HG03432 (cell line): ENCODE measurements around the gene TJP1.
"Not testable (repeated sequence)": the region's sequence is repeated elsewhere in the genome, so short reads cannot be mapped to it uniquely, and the experiment has no call there.

Source experiments
- ATAC-seq: cut with Tn5 transposase; IDR thresholded peaks from one replicate; pipeline ENCODE4 v1.9.1; 2021; ENCODE audit warnings: mild to moderate bottlenecking, moderate library complexity; ENCODE audit not compliant: unreplicated experiment

The TJP1 gene

DNA sequence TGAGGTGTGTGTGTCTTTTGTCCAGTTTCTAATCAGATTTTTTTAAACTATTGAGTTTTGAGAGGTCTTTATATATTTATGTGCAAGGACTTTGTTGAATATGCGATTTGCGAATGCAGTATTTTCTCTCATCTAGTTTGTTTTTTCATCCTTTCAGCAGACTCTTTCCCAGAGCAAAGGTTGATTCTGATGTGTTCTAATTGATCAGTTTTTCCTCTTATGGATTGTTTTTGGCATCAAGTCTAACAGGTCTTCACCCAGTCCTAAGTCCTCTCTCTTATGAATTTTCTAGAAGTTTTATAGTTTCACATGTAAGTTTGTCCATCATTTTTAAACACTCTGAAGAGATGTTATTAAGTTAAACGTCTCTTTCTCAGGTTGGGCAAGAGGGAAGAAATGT lies 17.8 kb upstream of the TJP1 start:
- no peak for ATAC-seq

GRCh38 chr15:29838352-29839010 lies 16.2 kb upstream of the TJP1 start:
- no peak for ATAC-seq

- ATAC-seq, result no peak
Measured at GRCh38 chr15:29835301-29835700, 13.0 kb upstream of the TJP1 start.

DNA sequence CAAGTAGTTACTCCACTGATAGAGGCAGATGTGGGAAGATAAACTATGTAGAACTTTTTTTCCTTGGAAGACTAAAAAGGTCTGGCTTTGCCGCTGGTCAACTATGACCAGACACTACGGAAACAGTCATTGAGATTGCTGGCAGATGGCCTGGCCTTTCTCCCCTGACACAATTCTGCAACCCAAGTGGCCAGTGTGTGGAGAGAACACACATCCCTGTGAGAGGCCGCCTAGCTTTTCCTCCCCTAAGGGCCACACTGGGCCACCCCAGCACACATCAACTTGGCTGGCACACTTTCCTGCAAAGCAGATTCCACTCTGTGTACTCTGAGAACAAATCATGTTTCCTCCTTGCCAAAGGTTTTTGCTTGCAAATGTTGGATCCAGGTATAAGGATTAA lies 10.4 kb upstream of the TJP1 start:
- ATAC-seq, result no peak

DNA sequence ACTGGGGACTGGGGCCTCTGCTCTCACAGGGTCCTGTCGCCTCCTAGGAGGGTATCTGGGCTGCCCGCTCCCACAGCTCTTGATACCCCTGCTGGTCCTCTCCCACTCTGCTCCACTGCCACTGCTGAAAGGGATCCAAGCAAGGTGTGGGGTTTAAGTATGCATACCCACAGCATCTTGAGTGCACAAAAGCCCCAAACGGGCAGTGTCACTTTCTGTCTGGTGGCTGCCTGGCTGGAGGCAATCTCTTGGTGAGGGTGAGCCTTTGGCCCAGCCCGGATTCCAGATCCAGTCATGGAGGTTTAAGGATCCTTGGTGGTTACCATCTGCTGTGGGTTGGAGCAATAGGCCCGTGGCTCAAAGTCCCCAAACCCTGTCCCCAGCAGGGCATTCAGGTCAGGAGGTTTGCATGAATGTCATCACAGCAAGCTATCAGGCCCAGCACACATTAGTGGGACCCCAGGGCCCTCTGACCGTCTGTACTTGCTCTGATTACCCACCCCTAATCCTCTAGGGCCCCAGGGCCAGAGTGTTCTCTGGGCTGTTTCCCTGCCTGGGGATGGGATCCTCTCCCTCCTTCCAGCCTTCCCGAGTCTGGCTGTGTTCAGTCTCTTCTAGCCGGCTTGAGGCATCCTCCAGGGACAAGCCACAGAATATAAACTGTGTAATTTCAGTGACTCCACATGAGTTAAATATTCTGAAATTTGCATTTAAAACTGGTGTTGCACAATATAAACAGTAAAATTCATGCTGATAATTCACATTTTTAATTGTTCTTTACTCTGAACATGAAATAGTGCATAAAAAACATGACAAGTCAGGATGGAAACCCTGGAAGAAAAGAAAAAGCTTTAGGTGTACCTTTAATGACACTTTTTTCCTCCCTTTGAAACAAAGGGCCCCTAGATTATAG lies 4.9 kb upstream of the TJP1 start:
- ATAC-seq, result no peak

- ATAC-seq, result peak; percentile 51
Measured at GRCh38 chr15:29825227-29825626, 3.0 kb upstream of the TJP1 start.

DNA sequence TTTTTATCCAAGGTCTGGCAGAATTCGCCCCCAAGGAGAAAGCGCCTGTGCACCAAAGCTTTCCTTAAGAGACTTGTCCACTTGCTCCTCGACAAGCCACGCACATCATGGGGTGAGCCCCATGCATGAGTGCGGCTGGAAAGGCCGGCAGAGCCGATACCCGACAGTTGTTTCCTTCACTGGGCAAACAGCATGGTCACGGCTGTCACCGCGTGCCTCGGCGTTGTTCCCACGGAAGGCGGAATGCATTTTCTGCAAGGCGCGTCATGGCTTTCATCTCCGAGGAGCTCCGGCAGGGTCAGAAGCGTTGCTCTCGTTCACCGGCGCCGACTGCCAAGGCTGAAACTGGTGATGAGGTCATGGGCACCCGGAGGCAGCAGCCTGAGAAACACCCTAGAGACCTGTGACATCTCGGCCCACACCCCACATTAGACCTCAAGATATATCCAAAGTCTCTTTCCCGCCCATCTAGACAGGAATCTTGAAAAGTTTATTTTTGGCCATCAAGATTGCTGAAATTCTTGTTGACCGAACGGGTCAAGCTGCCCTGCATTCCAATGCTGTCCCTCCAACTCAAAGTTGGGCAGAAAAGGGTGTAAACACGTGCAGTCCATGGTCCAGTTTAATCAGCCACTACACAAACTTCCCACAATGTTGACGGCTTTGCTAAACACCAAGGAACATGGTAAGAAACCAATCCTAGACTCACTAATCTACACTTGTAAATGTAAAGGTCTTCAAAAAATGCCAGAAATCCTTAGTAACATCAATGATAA lies 604 bp upstream of the TJP1 start:
- no peak for ATAC-seq

GRCh38 chr15:29821416-29822099 lies 710 bp downstream of the TJP1 start:
- peak; percentile 83 for ATAC-seq

DNA sequence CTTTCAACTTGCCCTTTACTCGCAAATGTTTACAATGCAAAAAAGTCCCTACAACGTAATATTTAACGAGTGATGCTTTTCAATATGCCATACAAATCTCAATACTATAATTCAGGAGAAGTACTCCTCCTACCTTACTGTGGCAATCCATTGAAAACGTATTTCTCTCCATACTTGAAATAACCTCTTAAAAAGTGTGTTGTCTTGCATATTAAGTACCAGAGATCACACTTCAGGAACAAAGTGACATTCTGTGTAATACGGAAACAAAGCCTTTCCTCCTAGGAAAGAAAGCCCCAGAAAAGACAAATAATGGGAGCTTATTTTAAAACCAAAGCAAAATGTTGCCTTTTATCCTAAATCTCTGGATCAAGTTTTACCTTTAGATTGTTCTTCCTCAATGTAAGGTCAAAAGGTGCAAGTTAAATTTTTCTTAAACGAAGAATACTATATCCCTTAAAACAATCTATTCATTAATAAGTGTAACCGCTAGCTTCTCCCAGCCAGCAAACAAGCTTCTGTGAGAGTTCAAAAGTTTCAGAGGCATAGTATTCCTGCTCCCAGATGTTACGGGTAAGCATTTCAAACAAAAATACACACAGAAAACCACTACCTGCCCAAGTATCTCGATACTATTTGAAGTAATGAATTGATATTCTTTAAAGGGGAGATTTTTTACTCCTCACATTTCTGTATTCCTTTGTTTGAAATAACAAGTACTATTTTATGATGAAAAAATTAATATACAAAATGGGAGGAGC lies 1.7 kb downstream of the TJP1 start:
- no peak for ATAC-seq

- ATAC-seq, result no peak
Measured at GRCh38 chr15:29819979-29820378, 2.3 kb downstream of the TJP1 start.

DNA sequence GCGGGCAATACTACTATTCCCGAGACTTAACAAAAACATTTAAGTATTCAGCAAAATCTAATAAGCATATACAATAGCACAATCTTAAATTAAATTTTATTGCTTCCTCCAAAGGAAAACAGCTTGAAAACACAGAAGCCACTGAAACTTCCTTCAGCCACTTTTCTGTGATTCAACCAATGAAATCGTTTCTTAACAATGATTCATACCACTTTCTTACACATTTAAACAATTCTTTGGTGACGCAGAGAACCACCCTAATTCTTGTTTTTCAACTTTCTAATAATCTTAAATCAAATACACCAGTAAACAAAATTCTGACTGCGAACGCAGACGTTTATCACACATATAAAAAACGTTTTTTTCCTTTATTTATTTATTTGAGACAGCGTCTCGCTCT lies 4.1 kb downstream of the TJP1 start:
- ATAC-seq, result no peak

- not testable (repeated sequence) for ATAC-seq
Measured at GRCh38 chr15:29817455-29817854, 4.8 kb downstream of the TJP1 start.

GRCh38 chr15:29815000-29815710 lies 7.1 kb downstream of the TJP1 start:
- ATAC-seq, result no peak

DNA sequence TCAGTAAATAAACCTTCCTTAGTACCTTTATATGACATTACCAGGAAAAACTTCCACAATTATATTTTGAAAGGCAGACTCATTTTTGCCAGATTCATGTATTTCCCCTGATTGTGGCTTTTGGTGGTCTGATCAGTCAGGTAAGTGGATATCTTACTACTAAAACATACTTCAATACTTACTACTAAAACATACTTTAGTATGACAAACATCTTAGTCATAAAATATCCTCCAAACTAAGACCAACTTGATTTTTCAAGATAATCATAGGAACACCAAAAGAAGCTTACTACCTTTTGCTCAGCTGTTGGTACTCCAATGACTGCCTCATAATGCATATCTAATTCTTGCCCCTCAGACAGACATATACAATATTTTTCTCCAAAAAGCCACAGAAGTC lies 9.3 kb downstream of the TJP1 start:
- no peak for ATAC-seq

DNA sequence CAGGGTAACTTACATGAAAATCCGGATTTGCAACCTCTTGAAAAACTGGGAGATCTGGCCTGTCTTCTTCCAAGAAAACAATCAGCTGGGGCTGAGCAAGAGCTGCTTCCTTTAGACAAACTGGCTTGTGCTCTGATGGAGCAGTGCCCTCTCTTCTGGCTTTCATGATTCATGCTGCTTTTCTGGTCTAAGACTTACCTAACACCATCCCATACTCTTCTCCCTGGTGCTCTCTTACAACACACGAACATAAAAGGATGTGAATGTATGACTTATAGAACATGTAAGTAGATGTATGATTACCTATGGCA lies 9.9 kb downstream of the TJP1 start:
- ATAC-seq, result no peak

DNA sequence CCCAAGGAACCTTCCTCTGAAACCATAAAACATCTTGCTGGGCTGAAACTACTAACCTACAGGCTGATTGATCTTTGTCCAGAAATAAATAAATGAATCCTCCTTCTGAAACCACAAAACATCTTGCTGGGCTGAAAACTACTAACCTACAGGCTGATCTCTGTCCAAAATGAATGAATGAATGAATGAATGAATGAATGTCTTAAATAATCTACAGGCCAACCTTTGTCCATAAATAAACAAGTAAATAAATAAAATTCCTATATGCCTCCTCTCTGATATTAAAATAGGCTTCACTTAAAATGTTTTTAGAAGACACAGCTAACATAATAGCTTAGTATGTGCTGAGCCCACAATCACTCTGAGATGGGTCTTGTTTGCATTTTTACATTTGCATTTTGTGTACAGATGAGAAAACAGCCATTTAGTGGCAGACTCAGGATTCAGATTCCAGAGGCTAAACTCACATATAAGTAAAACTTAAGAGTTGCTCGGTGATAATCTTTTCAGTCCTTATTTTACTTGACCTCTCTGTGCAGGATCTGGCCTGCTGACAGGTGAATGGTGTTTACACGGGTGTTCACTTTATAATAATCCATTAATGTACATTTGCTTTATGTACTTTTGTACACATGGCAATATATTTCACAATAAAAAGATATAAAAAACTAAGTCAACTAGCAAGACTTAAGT lies 10.4 kb downstream of the TJP1 start:
- ATAC-seq, result no peak

DNA sequence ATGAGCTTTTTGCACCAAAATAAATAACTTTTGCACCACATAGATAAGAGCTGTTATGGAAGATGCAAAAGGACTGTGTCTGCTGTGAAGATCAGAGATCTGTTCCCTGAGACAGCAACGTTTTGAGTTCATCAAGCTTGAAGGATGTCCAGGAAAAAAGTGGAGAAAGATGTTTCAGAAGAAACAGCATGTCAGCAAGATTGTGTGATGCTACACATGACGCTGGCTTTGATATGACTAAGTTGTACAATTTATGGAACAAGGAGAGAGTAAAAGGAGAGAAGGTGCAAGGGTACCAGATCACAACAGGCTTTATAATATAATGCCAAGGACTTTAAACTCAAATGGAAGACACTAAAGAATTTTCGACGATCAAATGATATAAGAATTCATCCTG lies 16.6 kb downstream of the TJP1 start:
- no peak for ATAC-seq

DNA sequence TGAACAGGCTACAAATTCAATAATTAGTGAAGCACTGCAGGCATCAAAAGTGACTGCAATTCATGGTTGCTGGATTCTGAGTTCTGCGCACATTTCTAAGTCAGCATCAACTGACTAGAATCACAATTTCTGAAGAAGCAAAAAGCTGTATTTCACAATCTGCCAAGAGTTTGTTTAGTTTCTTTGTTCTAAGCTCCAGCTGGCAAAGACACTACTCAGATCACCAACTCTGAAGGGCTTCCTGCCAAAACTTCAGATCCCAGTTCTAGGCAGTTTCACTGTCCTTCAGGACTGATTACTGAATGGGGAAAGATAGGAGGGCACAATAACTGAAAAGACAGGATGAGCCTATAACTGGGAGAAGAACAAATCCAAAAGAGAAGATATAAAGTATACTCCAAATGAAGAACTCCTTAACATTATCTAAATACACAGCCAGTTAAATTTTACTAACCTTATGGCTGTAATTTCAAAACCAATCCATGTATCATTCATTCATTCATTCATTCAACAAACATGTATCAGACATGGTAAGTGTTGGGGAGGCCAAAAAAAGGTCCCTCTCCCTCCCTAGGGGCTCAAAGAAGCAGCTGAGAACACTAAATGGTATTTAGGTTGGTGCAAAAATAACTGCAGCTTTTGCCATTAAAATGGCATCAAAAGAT lies 17.1 kb downstream of the TJP1 start:
- ATAC-seq, result no peak

GRCh38 chr15:29802411-29802810 lies 19.9 kb downstream of the TJP1 start:
- ATAC-seq, result no peak
